ENCODE measurements around the gene KAT2B. TPM values are rescaled to one million over a fixed set of nuclear protein-coding genes. Genes with fewer than 3 reads are reported as not detected.

The KAT2B gene
- total RNA-seq, 1 experiment from 2014 or later: 1.5 TPM

DNA sequence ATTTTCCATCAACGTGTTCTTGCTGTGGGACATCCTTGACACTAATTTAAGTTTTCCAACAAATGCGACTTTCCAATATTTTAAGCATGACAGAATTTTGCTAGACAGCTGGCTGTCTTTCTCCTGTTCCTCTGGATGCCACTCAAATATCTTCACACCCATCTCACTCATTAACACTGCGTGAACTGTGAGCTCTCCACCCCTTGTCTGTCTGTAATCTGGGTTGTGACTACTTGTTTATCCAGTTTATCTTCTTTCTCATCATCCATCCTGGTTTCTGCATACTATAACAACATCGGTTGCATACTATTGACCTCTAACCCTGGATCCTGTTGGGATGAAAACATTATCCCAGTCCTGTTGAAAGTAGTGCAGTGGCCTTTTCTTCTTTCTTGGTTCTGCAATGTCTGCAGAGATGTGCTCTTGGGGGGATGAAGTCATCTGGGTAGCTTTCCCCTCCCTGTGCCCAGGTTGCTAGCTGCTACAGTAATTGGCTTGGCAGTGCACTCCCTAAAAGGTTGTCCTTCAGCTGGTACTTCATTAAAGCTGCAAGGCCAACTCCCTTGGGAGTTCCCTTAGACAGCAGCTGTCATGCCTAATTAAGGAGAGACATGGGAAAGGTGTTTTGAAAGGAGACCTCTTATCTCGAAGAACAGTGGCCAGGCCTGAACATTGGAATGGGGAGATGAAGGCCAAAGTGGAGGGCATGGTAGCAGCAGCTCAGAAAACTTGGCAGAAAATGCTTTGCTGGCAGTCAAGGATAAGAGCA is 24.7 kb downstream of the KAT2B start:
- DNase-seq (ENCODE audit: low spot score): no peak

GRCh38 chr3:20066079-20066478 is 25.8 kb downstream of the KAT2B start:
- no peak for DNase-seq (ENCODE audit: low spot score)

DNA sequence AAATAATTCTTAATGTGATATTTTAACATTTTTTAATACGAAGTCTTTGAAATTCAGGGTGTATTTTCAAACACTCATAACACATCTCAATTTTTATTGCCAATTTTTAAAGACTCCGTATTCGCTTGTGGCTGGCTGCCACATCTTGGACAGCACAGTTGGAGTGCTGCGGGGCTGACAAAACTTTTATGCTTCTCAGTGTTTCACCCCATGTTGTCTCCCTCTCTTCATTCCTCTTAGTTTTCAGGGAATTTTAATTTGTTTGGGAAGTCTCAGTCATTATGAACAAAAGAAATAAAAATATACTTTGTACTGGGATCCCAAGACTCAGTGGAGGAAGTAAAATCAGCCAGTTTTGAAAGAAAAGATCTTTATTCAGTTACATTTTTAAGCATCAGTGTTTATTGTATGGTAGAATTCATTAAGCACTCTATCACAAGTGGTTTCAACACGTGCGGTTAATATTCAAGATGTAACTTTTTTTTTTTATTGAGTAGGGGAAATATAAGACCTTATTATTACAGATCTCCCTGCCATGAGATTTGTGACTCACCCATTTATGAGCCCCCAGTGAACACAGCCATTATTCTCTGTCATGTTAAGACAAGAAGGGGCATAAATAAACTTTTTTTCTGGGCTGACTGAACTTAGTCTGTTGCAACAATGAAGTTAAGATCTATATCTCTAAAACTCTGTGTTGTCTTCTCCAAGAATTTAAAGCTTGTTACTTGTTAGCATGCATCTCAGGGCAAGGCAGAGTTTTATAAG is 26.8 kb downstream of the KAT2B start:
- no peak for DNase-seq (ENCODE audit: low spot score)

GRCh38 chr3:20068512-20069177 is 28.4 kb downstream of the KAT2B start:
- no peak for DNase-seq (ENCODE audit: low spot score)

- no peak for DNase-seq (ENCODE audit: low spot score)
Measured at GRCh38 chr3:20069178-20069532, 28.9 kb downstream of the KAT2B start.

DNA sequence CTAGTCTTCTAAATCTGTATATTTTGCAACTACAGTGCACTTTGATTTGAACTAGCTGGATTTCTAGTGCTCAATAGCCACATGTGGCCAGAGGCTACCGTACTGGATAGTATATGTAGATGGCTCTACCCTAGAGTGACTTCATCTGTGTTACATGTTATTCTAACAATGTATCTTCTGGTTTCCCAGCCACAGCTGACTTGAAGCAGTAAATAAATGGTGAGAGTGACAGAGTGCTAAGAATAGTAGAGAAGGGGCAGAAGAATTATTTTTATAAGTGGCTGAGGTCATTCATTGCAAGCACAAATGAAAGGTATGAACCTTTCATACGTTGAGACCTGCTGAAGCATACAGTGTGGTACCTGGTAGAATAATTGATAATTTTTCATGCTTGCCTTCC is 30.9 kb downstream of the KAT2B start:
- DNase-seq (ENCODE audit: low spot score): no peak

- DNase-seq (ENCODE audit: low spot score): no peak
Measured at GRCh38 chr3:20072422-20072821, 32.2 kb downstream of the KAT2B start.

DNA sequence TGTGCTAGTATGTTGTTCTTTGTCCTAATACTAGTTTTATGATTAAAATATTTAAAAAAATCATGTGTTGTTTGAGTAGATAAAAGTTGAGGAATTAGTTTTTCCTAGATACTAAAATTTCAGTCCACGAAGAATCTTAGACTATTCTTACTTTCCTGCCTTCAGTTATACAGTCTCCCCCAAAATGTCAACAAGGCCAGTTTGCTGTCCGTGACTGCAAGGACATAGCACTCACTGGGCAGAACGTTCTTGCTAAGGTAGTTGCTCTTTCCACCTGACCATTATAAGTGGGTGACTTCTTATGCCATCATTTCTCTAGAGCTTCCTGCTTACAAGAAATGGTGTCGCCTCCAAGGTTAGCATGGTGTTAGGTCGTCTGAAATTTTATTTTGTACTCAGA is 32.8 kb downstream of the KAT2B start:
- DNase-seq (ENCODE audit: low spot score): no peak

DNA sequence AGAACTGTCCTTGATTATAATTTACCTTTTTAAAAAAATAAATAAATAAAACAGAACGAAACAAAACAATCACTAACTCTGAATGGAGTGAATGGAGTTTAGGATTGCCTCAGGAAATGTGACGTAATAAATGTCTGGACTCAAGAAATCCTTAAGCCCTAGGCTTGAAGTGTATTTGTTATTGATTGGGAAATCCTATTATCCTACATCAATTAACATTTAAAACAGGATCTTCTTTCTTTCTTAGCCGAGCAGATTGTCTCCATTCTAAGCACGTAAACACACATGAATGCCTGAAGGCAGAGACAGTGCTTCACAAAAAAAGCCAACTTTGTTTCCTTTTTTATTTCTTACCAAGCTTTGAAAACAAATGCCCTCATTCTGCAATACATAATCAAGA is 33.4 kb downstream of the KAT2B start:
- DNase-seq (ENCODE audit: low spot score): no peak

DNA sequence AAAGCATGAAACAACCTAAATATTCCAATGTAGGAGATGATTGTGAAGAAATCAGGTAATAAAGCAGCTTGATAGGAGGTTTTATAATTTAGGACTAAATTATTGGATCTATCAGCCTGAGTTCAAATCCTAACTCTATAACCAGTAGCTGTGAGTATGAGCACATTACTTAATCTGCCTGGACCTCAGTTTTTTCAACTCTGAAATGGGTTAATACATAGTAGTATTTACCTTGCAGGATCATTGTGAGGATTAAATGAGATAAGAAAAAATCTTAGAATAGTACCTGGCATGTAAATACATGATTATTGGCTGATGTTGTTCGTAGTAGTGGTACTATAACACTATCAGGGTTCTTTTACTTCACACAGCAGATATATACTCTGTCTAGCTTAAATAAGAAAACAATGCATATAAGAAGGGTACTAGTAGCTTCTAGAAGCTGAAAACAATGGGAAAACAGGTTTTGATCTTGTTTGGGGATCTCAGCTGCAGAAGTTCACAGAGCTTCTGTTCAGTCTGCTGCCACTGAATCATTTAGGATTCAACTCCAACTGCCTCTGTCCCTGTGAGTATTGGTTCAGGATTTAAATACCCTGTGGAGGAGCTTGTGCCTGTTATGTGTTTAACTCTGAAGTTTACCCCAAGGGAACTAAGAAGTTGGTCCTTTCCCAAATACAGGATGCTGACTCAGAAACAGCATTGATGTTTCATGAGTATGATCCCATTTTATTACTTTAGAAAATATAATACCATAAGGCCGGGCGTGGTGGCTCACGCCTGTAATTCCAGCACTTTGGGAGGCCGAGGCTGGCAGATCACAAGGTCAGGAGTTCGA is 34.2 kb downstream of the KAT2B start:
- no peak for DNase-seq (ENCODE audit: low spot score)

DNA sequence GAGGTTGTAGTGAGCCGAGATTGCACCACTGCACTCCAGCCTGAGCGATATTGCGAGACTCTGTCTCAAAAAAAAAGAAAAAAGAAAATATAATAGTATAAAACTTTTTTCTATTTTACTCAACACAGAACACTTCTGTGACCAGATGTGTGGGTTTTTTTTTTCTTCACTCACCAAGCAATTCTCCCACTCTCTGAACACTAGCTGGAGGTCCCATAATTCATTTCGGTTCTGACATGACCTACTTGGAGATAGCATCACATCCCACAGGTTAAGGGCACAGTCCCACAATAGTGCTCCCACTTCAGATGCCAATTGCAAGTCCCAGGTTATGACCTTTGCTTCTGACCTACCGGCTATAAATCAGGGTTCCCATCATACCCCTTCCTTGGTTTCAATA is 35.0 kb downstream of the KAT2B start:
- no peak for DNase-seq (ENCODE audit: low spot score)

GRCh38 chr3:20076296-20076997 is 36.2 kb downstream of the KAT2B start:
- DNase-seq (ENCODE audit: low spot score): no peak

DNA sequence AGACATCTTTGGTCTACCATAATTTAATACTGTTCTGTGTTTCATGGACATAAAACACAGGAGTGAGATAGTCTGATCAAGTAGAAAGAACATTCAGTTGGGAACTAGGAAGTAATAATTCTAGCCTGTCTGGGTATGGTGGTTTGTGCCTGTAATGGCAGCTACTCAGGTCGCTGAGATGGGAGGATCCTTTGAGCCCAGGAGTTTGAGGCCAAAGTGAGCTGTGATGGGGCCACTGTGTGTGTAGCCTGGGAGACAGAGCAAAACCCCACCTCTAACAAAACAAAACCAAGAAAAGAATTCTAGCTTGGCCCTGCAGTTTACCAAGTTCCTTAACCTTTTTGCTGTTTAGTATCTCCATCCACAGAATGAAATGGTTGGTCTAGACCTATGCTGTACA is 36.8 kb downstream of the KAT2B start:
- DNase-seq (ENCODE audit: low spot score): no peak

DNA sequence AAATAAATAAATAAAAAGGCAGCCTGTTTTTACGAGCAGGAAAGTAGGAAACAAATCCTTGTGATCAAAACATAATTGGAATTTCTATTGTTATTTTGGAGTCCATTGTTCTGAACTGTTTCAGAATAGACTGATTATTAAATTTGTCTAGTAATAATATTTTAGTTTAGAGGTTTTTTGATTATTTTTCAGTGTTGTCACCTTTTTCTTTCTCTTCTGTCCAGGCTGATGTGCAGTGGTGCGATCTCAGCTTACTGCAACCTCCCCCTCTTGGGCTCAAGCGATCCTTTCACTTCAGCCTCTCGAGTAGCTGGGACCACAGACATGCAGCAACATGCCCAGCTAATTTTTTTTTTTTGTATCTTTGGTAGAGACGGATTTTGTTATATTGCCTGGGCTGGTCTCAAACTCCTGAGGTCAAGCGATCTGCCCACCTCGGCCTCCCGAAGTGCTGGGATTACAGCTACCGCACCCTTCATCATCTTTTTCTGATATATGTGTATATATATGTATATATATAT is 38.0 kb downstream of the KAT2B start:
- no peak for DNase-seq (ENCODE audit: low spot score)

- DNase-seq (ENCODE audit: low spot score): no peak
Measured at GRCh38 chr3:20079621-20080020, 39.4 kb downstream of the KAT2B start.

GRCh38 chr3:20080956-20081554 is 40.8 kb downstream of the KAT2B start:
- no peak for DNase-seq (ENCODE audit: low spot score)

- no peak for DNase-seq (ENCODE audit: low spot score)
Measured at GRCh38 chr3:20083253-20083652, 43.0 kb downstream of the KAT2B start.

DNA sequence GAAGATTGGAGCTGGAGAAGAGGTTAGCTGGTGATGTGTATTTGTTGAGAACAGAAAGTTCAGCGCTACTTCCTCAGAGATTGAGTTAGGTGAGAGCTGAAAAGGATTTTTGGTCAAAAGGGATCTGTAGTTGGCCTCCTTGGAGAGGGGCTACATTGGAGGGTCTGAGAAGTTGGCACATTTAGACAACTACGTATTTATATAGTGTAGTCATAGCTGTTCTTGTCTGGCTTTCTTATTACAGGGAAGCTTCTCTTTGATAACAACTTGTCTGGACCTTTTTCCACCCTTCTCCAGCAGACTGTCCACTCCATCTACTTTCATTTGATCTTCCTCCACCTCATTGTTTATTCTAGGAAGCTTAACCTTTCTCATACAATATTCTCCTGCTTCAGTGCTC is 43.7 kb downstream of the KAT2B start:
- no peak for DNase-seq (ENCODE audit: low spot score)

- DNase-seq (ENCODE audit: low spot score): no peak
Measured at GRCh38 chr3:20091331-20092047, 51.2 kb downstream of the KAT2B start.

- DNase-seq (ENCODE audit: low spot score): no peak
Measured at GRCh38 chr3:20095470-20095869, 55.2 kb downstream of the KAT2B start.

All from HT-29 (cell line).